Activated naive CD4-positive, alpha-beta T cell treated with anti-CD3 and anti-CD28 coated beads, Interleukin-2, amount 50 U/mL, for 24 hours (primary cell): Measurements from ENCODE around the gene L3MBTL4.

ENCODE experiments used
- H3K27ac Mint-ChIP-seq: one replicate; pipeline ENCODE4 v1.8.0; 2021; ENCODE audit warnings: mild to moderate bottlenecking, mixed read lengths
- H3K27me3 Mint-ChIP-seq: one replicate; pipeline ENCODE4 v1.8.0; 2021; ENCODE audit warnings: mixed read lengths
- H3K36me3 Mint-ChIP-seq: one replicate; pipeline ENCODE4 v1.8.0; 2021; ENCODE audit warnings: mixed read lengths
- H3K4me1 Mint-ChIP-seq: one replicate; pipeline ENCODE4 v1.8.0; 2021; ENCODE audit warnings: mixed read lengths
- H3K4me3 Mint-ChIP-seq: one replicate; pipeline ENCODE4 v1.8.0; 2021; ENCODE audit warnings: mild to moderate bottlenecking, mixed read lengths
- H3K9me3 Mint-ChIP-seq: one replicate; pipeline ENCODE4 v1.8.0; 2021; ENCODE audit warnings: mixed read lengths

L3MBTL4 gene

DNA sequence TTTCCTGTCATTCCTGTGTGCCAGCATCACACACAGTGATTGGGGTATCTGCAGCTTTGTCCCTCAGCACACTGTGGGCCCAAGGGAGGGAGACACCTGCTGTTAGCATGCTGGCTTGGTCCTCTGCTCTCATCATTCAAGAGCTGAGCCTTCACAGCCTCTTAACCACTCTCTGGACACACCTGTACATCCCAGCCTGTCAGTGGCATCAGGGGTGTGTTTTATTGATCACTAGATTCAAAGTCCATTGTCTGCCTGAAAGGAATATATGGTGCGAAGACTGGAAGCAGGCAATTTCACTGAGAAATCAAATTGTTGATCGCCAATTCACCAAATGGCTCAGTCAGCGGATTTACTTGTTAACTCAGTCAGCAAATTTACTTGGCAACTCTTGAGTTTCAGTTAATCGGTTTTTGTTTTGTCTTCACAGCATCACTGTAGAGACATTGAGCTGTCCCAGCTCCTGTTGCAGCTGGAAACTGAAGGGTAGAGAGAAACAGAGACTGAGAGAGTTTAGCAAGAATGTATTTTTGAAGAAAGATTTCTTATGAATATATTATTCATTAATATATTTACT is 463.1 kb downstream of the L3MBTL4 start:
- Mint-ChIP-seq H3K4me1 (no peaks in the 10 kb centered on the region), H3K9me3 (no peaks in the 10 kb centered on the region)

DNA sequence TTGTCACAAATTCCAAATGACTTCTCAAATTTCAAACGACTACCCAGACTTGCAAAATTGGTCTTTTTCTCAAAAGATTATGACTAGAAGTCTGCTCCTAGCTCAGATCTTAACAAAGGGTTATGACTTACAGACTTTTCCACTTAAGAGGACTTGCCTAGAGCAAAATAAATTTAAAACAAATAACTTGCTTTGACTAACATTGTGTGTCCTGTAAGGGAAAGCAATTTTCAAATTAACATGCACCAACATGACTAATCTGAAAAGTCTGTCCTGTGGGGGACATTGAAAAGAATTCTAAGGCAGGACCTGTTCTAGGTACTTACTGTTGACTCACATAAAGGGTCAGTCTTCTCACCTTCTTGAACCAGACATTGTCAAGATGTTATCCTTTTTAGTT is 465.9 kb downstream of the L3MBTL4 start:
- H3K27ac Mint-ChIP-seq: no peak overlapping the region
- no peak overlapping the region for H3K4me3 Mint-ChIP-seq
- H3K4me1 Mint-ChIP-seq: no peaks in the 10 kb centered on the region
- H3K36me3 Mint-ChIP-seq: no peaks in the 10 kb centered on the region
- H3K27me3 Mint-ChIP-seq: peaks cover 2% of the 10 kb centered on the region
- no peaks in the 10 kb centered on the region for H3K9me3 Mint-ChIP-seq

More for the DNA sequence above, 463.1 kb downstream of the L3MBTL4 start:
- Mint-ChIP-seq H3K36me3 (no peaks in the 10 kb centered on the region), H3K27me3 (no peaks in the 10 kb centered on the region), H3K4me3 (no peak overlapping the region), H3K27ac (no peak overlapping the region)

DNA sequence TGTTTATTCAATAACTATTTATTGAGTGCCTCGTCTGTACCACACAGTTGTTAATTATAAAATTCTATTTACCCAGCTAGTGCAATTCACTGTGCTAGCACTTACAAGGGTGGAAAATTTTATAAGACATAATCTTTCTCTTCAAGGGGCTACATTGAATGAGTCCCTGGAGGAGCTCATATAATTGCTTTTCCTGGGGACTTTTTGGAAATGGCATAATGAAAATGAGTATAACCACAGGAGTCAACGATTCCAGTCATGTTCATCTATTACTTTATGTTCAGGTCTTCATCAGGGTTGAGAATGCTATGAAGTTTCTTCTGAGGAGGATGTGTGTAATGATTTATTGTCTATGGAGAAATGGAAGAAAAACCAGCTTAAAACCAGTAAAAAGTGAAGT is 466.5 kb downstream of the L3MBTL4 start:
- Mint-ChIP-seq H3K4me3 (no peak overlapping the region), H3K27ac (no peak overlapping the region), H3K36me3 (no peaks in the 10 kb centered on the region), H3K4me1 (no peaks in the 10 kb centered on the region), H3K27me3 (peaks cover 3% of the 10 kb centered on the region), H3K9me3 (no peaks in the 10 kb centered on the region)

DNA sequence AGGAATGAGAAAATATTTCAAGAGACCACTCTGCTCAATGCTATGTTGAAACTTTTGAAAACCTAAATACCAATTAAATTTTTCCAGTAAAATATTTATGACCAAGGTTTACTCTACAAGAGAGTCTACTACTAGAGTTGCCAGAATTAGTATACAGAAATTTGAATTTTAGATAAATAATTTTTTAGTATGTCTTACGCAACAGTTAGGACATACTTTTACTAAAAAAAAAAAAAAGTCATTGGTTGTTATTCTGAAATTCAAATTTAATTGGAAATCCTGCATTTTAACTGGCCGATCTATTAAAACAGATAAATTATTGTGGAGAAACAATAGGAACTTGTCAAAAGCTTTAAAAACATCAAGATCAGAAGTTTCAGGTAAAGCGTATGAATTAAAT is 470.3 kb downstream of the L3MBTL4 start:
- no peak overlapping the region for H3K4me3 Mint-ChIP-seq
- no peaks in the 10 kb centered on the region for H3K36me3 Mint-ChIP-seq
- no peak overlapping the region for H3K27ac Mint-ChIP-seq
- H3K9me3 Mint-ChIP-seq: no peaks in the 10 kb centered on the region
- H3K4me1 Mint-ChIP-seq: no peaks in the 10 kb centered on the region
- H3K27me3 Mint-ChIP-seq: peaks cover 3% of the 10 kb centered on the region

DNA sequence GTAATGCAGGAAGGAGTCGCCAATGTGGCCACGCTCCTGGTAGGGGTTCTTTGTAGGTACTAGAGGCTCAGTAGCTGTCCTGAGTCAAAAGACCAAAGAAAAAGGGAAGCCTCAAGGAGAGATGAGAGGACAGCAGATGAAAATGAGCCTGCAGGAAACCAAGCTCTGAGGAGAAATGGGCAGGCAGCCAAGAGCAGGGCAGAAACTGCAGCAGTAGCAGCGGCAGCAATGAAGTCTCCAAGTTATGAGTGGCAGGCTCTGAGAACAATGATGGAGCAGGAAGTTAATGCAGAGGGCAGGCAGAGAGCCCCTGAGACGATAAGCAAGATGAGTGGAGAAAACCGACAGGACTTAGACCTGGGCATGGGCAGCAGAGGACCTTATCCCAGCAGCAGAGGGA is 471.2 kb downstream of the L3MBTL4 start:
- H3K27ac Mint-ChIP-seq: no peak overlapping the region
- H3K4me3 Mint-ChIP-seq: no peak overlapping the region
- no peaks in the 10 kb centered on the region for H3K4me1 Mint-ChIP-seq
- H3K27me3 Mint-ChIP-seq: peaks cover 3% of the 10 kb centered on the region
- no peaks in the 10 kb centered on the region for H3K9me3 Mint-ChIP-seq
- no peaks in the 10 kb centered on the region for H3K36me3 Mint-ChIP-seq

DNA sequence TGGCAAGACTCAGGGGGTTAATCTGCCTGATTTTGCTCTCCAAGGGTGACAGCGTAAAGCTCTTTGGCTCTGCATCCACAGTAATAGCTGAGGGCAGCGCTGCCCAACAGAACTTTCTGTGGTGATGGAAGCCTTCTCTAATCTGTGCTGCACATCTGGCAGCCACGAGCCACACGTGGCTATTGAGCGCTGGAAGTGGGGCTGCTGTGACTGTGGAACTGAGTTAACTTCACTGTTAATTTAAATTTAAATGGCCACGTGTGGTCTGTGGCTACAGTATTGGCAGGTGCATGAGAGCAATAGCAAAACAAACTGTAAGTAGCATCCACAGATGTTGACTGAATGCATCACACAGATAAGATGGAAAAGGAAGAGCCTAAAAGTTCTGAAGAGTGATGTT is 472.1 kb downstream of the L3MBTL4 start:
- peaks cover 3% of the 10 kb centered on the region for H3K27me3 Mint-ChIP-seq
- no peak overlapping the region for H3K4me3 Mint-ChIP-seq
- H3K36me3 Mint-ChIP-seq: no peaks in the 10 kb centered on the region
- H3K4me1 Mint-ChIP-seq: no peaks in the 10 kb centered on the region
- no peaks in the 10 kb centered on the region for H3K9me3 Mint-ChIP-seq
- H3K27ac Mint-ChIP-seq: no peak overlapping the region

DNA sequence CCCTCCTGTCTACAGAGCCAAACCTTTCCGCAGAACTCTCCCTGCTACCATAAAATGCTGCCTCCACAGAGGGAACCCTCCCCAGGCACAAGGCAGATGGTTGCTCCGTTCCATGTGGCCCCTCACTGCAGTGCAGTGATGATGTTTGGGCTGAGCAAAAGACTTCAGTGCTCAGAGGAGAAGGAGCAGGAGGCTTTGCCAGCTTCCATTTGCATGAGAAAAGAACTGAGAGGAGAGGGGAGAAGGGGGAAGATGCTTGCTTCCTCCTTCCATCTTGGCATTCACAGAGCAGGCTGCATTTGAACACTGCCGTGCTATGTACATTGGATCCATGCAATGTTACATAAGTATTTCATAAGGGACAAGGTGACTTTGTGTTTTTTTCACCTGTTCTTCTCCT is 472.8 kb downstream of the L3MBTL4 start:
- Mint-ChIP-seq H3K27me3 (peaks cover 3% of the 10 kb centered on the region), H3K4me3 (no peak overlapping the region), H3K4me1 (no peaks in the 10 kb centered on the region), H3K36me3 (no peaks in the 10 kb centered on the region), H3K27ac (no peak overlapping the region), H3K9me3 (no peaks in the 10 kb centered on the region)

DNA sequence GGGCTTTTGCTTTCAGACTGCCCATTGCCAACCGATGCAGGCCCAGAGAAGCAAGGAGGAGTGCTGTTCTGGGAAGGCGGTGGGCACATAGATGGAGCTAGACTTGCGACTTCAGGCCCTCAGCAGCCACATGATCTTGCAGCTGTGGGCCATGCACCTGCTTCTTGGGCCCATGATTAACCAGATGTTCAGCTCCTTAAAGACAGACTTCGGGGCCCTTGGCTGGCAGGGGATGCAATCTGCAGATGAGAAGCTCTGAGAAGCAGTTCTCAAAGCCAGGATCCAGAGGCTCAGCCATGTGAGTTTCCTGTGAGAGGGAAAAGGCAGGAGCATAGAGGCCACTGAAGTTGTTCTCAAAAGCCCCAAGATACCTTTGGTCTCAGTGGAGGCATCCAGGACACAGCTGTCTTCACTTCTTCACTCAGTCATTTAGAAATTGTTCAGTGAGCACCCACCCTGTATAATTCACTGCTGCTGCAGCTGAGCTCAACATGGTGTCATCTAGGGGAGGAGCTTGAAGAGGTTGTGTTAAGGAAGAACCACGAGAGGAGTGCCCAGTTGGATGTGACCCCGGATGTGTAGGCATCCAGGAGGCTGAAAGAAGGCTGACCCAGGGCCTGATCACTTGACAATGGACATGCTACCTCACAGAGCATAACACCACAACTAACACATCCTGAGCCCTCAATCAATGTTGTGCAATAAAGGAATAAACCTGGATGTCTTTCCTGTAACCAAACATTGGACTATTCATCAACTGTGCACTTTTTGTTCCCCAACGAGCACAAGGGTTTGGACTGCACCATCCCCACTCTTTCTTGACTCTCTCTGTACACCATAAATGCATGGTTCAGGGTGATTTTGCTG is 474.7 kb downstream of the L3MBTL4 start:
- H3K9me3 Mint-ChIP-seq: no peaks in the 10 kb centered on the region
- H3K36me3 Mint-ChIP-seq: no peaks in the 10 kb centered on the region
- no peak overlapping the region for H3K27ac Mint-ChIP-seq
- peaks cover 2% of the 10 kb centered on the region for H3K27me3 Mint-ChIP-seq
- H3K4me3 Mint-ChIP-seq: no peak overlapping the region
- H3K4me1 Mint-ChIP-seq: no peaks in the 10 kb centered on the region

DNA sequence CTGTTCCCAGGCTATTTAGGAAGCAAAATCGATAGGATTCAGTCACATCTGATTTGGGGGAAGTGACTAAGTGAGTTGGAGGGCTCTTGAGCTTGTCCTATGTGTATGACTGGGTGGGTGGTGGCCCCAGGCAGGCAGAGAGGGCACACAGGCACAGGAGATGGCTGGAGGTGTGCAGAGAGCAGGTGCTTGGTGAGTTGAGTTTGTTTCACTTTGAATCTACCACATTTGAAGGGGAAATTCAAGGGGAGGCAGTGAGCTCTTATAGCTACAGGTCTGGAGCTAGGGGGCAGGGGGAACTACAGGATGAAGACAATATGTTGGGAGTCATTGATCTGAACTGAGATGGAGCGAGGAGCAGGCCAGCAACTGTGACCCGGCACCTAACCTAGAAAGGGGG is 476.9 kb downstream of the L3MBTL4 start:
- Mint-ChIP-seq H3K4me1 (no peaks in the 10 kb centered on the region), H3K9me3 (no peaks in the 10 kb centered on the region), H3K27me3 (peaks cover 6% of the 10 kb centered on the region), H3K27ac (no peak overlapping the region), H3K36me3 (no peaks in the 10 kb centered on the region), H3K4me3 (no peak overlapping the region)

DNA sequence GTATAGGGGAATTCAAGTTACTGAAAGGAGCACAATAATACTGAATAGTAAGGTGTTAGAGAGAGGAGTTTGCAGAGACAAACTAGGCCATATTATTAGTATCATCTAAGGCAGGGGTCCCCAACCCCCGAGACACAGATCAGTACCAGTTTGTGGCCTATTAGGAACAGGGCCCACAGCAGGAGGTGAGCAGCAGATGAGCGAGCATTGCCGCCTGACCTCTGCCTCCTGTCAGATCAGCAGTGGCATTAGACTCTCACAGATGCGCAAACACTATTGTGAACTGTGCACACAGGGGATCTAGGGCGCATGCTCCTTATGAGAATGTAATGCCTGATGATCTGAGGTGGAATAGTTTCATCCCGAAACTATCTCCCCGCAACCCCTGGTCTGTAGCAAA is 477.6 kb downstream of the L3MBTL4 start:
- Mint-ChIP-seq H3K4me3 (no peak overlapping the region), H3K27ac (no peak overlapping the region), H3K36me3 (no peaks in the 10 kb centered on the region), H3K4me1 (no peaks in the 10 kb centered on the region), H3K9me3 (no peaks in the 10 kb centered on the region), H3K27me3 (peaks cover 6% of the 10 kb centered on the region)

DNA sequence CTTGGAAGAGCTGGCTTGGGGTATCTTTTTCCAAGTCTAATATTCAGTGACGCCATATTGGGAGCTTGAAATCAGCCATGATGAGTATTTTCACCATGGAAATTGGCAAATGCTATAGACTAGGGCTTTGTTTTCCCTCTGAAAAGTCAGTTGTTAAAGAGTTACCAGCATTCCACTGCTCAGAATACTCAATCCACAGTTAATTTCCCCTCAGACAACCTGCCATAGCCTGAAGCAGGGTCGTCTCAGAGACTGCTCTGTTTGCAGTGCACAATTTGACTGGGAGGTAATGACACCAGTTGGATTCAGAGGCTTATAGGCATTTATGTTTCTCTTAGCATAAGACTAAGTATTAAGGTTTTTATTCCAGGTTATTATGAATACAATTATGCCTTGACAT is 483.9 kb downstream of the L3MBTL4 start:
- Mint-ChIP-seq H3K36me3 (no peaks in the 10 kb centered on the region), H3K27ac (no peak overlapping the region), H3K4me3 (no peak overlapping the region), H3K27me3 (peaks cover 6% of the 10 kb centered on the region), H3K4me1 (no peaks in the 10 kb centered on the region), H3K9me3 (peaks cover 12% of the 10 kb centered on the region)

DNA sequence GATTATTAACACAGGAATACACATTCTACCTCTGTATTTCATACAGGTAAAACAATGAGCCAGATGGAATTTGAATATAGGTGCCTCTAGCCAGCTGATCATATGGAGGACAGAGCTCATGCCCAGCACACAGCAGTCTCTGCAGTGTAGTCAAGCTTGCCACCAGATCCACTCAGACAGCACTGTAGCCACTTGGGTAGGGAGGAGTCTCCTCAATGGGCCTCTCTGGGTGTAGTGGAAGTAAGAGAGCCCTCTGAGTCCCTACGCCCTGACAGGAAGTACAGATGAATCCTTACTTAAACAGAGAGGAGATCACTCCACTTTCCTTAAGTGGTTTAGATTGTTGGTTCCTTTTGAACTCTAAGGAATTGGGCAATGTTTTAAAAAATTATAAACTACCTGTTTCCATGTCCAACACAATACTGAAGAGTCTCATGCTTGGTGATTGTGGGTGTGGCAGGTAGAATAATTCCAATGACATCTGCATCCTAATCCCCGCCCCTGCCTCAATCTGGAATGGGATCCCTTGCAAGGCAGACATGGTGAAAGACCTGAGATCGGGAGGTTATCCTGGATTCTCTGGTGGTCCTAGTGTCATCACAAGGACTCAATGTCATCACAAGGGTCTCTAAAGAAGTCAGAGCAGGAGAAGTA is 496.4 kb downstream of the L3MBTL4 start:
- Mint-ChIP-seq H3K36me3 (no peaks in the 10 kb centered on the region), H3K9me3 (no peaks in the 10 kb centered on the region), H3K27ac (no peak overlapping the region), H3K27me3 (peaks cover 5% of the 10 kb centered on the region), H3K4me3 (no peak overlapping the region), H3K4me1 (no peaks in the 10 kb centered on the region)

DNA sequence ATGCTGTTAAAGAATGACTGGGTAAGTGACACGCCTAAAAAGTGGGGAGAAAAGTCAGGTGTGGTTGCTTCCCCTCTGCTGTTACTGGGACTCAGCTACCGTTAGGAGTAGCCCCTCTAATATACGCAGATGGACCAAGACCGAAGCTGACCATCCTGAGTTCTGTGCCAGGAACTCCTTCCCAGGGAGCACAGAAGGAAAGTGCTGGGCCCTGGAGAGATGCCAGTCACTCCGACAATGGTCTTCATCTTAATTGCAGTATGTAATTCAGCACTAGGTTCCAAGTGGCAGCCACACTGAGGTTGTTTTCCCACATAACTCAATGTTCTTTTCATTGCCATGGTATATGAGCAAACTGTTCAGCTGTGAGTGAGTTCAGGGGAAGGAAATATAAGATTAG is 499.8 kb downstream of the L3MBTL4 start:
- Mint-ChIP-seq H3K4me3 (no peak overlapping the region), H3K9me3 (no peaks in the 10 kb centered on the region), H3K4me1 (no peaks in the 10 kb centered on the region), H3K36me3 (no peaks in the 10 kb centered on the region), H3K27me3 (peaks cover 8% of the 10 kb centered on the region), H3K27ac (no peak overlapping the region)

DNA sequence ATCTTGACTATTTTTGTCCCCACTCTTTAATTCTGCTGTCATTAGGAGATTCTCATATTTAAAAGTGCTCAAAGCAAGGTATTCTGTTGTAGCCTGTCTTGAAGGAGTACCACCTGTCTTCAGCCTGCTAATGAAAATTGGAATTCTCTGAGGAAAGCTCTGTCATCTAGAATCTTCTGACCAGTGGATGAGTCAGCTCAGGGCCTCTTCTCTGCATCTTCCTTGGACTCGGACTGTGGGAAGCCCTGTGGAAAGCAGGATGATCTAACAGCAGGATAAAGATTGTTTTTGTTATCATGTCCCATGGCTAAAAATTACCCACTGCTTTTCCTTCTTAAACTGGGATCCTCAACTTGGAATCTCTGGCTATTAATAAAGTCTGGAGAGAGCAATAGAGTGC is 500.7 kb downstream of the L3MBTL4 start:
- Mint-ChIP-seq H3K27ac (no peak overlapping the region), H3K4me3 (no peak overlapping the region), H3K27me3 (peaks cover 6% of the 10 kb centered on the region), H3K4me1 (no peaks in the 10 kb centered on the region), H3K36me3 (no peaks in the 10 kb centered on the region), H3K9me3 (no peaks in the 10 kb centered on the region)

DNA sequence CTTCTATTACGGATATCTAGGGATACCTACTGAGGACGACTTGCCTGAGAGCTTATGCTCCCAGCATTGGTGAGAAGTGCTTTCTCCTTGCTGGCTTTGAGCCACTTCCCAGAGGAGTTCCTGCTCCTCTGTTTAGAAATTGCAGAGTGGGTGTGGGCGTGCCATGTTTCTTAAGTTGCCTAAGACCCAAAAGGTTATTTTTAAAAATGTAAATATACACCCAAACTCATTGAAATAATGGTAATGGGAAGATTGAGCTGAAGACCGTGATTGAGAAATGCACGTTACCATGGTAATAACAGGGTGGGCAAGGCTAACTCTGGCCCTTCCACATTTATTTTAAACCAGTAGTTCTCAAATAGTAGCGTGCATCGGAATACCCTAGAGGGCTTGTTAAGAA is 502.1 kb downstream of the L3MBTL4 start:
- Mint-ChIP-seq H3K4me3 (no peak overlapping the region), H3K27me3 (peaks cover 6% of the 10 kb centered on the region), H3K4me1 (no peaks in the 10 kb centered on the region), H3K9me3 (no peaks in the 10 kb centered on the region), H3K27ac (no peak overlapping the region), H3K36me3 (no peaks in the 10 kb centered on the region)

DNA sequence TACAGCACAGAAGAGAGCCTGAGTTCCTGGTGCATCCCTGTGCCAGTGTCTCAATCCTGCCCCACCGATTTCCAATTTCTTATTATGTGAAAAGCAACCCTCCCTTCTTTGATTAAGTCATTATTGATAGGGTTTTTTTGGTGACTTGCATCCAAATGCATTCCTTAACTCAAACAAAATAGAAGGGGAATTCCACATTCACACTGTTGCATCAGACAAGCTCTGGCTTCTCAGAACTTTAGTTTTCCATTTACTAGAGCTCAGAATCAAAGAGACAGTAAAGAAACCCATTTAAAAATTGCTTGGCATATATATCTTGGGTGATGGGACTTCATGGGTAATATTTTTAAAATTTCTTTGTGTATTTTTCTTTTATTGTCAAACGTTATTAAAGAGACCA is 505.6 kb downstream of the L3MBTL4 start:
- H3K36me3 Mint-ChIP-seq: no peaks in the 10 kb centered on the region
- H3K27ac Mint-ChIP-seq: no peak overlapping the region
- H3K9me3 Mint-ChIP-seq: peaks cover 6% of the 10 kb centered on the region
- H3K27me3 Mint-ChIP-seq: peaks cover 16% of the 10 kb centered on the region
- no peaks in the 10 kb centered on the region for H3K4me1 Mint-ChIP-seq
- no peak overlapping the region for H3K4me3 Mint-ChIP-seq
